Hepatocyte (in vitro differentiated cells): Measurements from ENCODE around the gene PKD2L2. TPM values are rescaled to one million over a fixed set of nuclear protein-coding genes. Genes with fewer than 3 reads are reported as not detected.
"Not testable (repeated sequence)": the region's sequence is repeated elsewhere in the genome, so short reads cannot be mapped to it uniquely, and the experiment has no call there.

Source experiments
- DNase-seq: peaks from one replicate; pipeline ENCODE4 v3.0.0-alpha.2; 2016; ENCODE audit warnings: low spot score
- H2AFZ ChIP-seq: fragments of 200-600 bp; sonication (generic); 2 replicates; pipeline ENCODE4 v1.6.0; 2016; ENCODE audit warnings: antibody characterized with exemption, mild to moderate bottlenecking
- H3K27ac ChIP-seq: fragments of 200-600 bp; sonication (generic); 2 replicates; pipeline ENCODE4 v1.5.1; 2016; ENCODE audit warnings: mild to moderate bottlenecking
- H3K27me3 ChIP-seq: fragments of 200-600 bp; sonication (generic); 2 replicates; pipeline ENCODE4 v1.6.1; 2016
- H3K36me3 ChIP-seq: fragments of 200-600 bp; sonication (generic); replicated peaks from 2 replicates; pipeline ENCODE4 v1.5.1; 2016; ENCODE audit warnings: low read depth; ENCODE audit not compliant: insufficient read depth
- H3K4me1 ChIP-seq: fragments of 200-600 bp; sonication (generic); 2 replicates; pipeline ENCODE4 v1.5.1; 2016; ENCODE audit warnings: mild to moderate bottlenecking, moderate library complexity; ENCODE audit not compliant: insufficient read depth
- H3K4me2 ChIP-seq: fragments of 200-600 bp; sonication (generic); 2 replicates; pipeline ENCODE4 v1.6.0; 2016
- H3K4me3 ChIP-seq: fragments of 200-600 bp; sonication (generic); 2 replicates; pipeline ENCODE4 v1.5.1; 2016; ENCODE audit warnings: mild to moderate bottlenecking
- H3K79me2 ChIP-seq: fragments of 200-600 bp; sonication (generic); 2 replicates; pipeline ENCODE4 v1.6.0; 2017; ENCODE audit warnings: mild to moderate bottlenecking
- H3K9me2 ChIP-seq: fragments of 200-600 bp; sonication (generic); replicated peaks from 2 replicates; pipeline ENCODE4 v1.6.0; 2017; ENCODE audit warnings: mild to moderate bottlenecking; ENCODE audit not compliant: insufficient read depth
- H3K9me3 ChIP-seq: fragments of 200-600 bp; sonication (generic); 2 replicates; pipeline ENCODE4 v1.5.1; 2016; ENCODE audit warnings: low read depth, mild to moderate bottlenecking
- H4K20me1 ChIP-seq: fragments of 200-600 bp; sonication (generic); 2 replicates; pipeline ENCODE4 v1.6.0; 2016; ENCODE audit warnings: mild to moderate bottlenecking; ENCODE audit not compliant: insufficient read depth, poor library complexity, severe bottlenecking
- CTCF ChIP-seq: fragments of 200-600 bp; sonication (generic); IDR thresholded peaks from 2 replicates; pipeline ENCODE4 v1.5.1; 2016; ENCODE audit warnings: antibody characterized with exemption, mild to moderate bottlenecking; ENCODE audit not compliant: poor library complexity
- EZH2 ChIP-seq: fragments of 200-600 bp; sonication (generic); IDR thresholded peaks from 2 replicates; pipeline ENCODE4 v1.6.1; 2016; ENCODE audit warnings: antibody characterized with exemption, mild to moderate bottlenecking, borderline replicate concordance
- EZH2phosphoT487 ChIP-seq: fragments of 200-600 bp; sonication (generic); IDR thresholded peaks from one replicate; pipeline ENCODE4 v1.6.1; 2018; ENCODE audit warnings: antibody characterized with exemption, mild to moderate bottlenecking, low read depth, moderate library complexity; ENCODE audit not compliant: unreplicated experiment, severe bottlenecking
- WGBS: methylation state at CpG from one replicate; pipeline ENCODE4 v1.1.6; 2016; ENCODE audit warnings: low lambda C conversion rate; ENCODE audit errors: missing lambda C conversion rate; 5-methylcytosine and 5-hydroxymethylcytosine counted together
- polyA plus RNA-seq: library from polyadenylated mRNA; unstranded; fragments of >200 nt; fragmentation: Nextera tagmentation; extraction: Ambion mirVana; gene quantifications from 2 replicates; pipeline ENCODE4 v1.2.1, GENCODE V29; 2016
- total RNA-seq: library from RNA; depleted of rRNA; stranded (reverse); fragments of >200 nt; gene quantifications from 2 replicates; pipeline ENCODE4 v1.2.3, GENCODE V29; 2014

Gene PKD2L2
- total and polyA plus RNA-seq, 2 experiments from 2014 or later: 0.11 TPM; not detected in 1

GRCh38 chr5:137845472-137845871 lies 43.8 kb upstream of the PKD2L2 start:
- H3K79me2 ChIP-seq: no peaks in the 10 kb centered on the region
- H3K9me3 ChIP-seq: no peaks in the 10 kb centered on the region
- TF ChIP-seq EZH2 (no peak), EZH2phosphoT487 (no peak), CTCF (no peak)
- H2AFZ ChIP-seq: no peak overlapping the region
- H3K27ac ChIP-seq: no peak overlapping the region
- no peaks in the 10 kb centered on the region for H3K36me3 ChIP-seq
- H3K4me1 ChIP-seq: no peaks in the 10 kb centered on the region
- H4K20me1 ChIP-seq: no peaks in the 10 kb centered on the region
- no peak for DNase-seq
- no peak overlapping the region for H3K4me2 ChIP-seq
- no peak overlapping the region for H3K4me3 ChIP-seq
- no peaks in the 10 kb centered on the region for H3K9me2 ChIP-seq
- no peaks in the 10 kb centered on the region for H3K27me3 ChIP-seq

GRCh38 chr5:137847687-137848086 lies 41.6 kb upstream of the PKD2L2 start:
- WGBS: 93% methylated on average over 6 of the region's 6 CpGs
- Histone ChIP-seq H4K20me1 (no peaks in the 10 kb centered on the region), H3K36me3 (no peaks in the 10 kb centered on the region), H3K4me3 (no peak overlapping the region), H3K27ac (no peak overlapping the region), H3K9me3 (no peaks in the 10 kb centered on the region), H2AFZ (no peak overlapping the region), H3K79me2 (no peaks in the 10 kb centered on the region), H3K9me2 (no peaks in the 10 kb centered on the region), H3K27me3 (no peaks in the 10 kb centered on the region), H3K4me2 (no peak overlapping the region), H3K4me1 (no peaks in the 10 kb centered on the region)
- TF ChIP-seq EZH2 (no peak), CTCF (no peak)
- DNase-seq: no peak

- not testable (repeated sequence) for H3K27ac ChIP-seq, H3K79me2 ChIP-seq, H3K9me2 ChIP-seq, H3K4me1 ChIP-seq, H3K4me2 ChIP-seq, H3K36me3 ChIP-seq, DNase-seq, H4K20me1 ChIP-seq, H2AFZ ChIP-seq, H3K4me3 ChIP-seq, H3K27me3 ChIP-seq, H3K9me3 ChIP-seq
Observed at GRCh38 chr5:137853165-137853564, 36.1 kb upstream of the PKD2L2 start.

GRCh38 chr5:137856201-137856600 lies 33.1 kb upstream of the PKD2L2 start:
- no peak overlapping the region for H2AFZ ChIP-seq
- H3K9me2 ChIP-seq: no peaks in the 10 kb centered on the region
- H3K4me1 ChIP-seq: no peaks in the 10 kb centered on the region
- WGBS: 84% methylated on average over 3 of the region's 3 CpGs
- H3K79me2 ChIP-seq: no peaks in the 10 kb centered on the region
- H3K36me3 ChIP-seq: no peaks in the 10 kb centered on the region
- TF ChIP-seq EZH2phosphoT487 (no peak), EZH2 (no peak), CTCF (no peak)
- DNase-seq: no peak
- no peaks in the 10 kb centered on the region for H4K20me1 ChIP-seq
- H3K27me3 ChIP-seq: no peaks in the 10 kb centered on the region
- H3K4me2 ChIP-seq: no peak overlapping the region
- no peaks in the 10 kb centered on the region for H3K9me3 ChIP-seq
- no peak overlapping the region for H3K27ac ChIP-seq
- no peak overlapping the region for H3K4me3 ChIP-seq
